ENCODE results near the gene MRTFB. TPM values are rescaled to one million over a fixed set of nuclear protein-coding genes. Genes with fewer than 3 reads are reported as not detected.

MRTFB gene
- total RNA-seq, 1 experiment from 2014 or later, result 67.3 TPM

GRCh38 chr16:14202697-14203096 lies 131.6 kb downstream of the MRTFB start:
- no peak for DNase-seq
- Mint-ChIP-seq H3K4me3 (ENCODE audit: low read depth, unreplicated experiment) (no peak overlapping the region), H3K36me3 (ENCODE audit: insufficient read depth, unreplicated experiment) (no peaks in the 10 kb centered on the region), H3K27me3 (ENCODE audit: unreplicated experiment) (no peaks in the 10 kb centered on the region), H3K4me1 (ENCODE audit: low read depth, unreplicated experiment) (peaks cover 15% of the 10 kb centered on the region), H3K9me3 (ENCODE audit: low read depth, unreplicated experiment) (peaks cover 4% of the 10 kb centered on the region), H3K27ac (ENCODE audit: unreplicated experiment) (no peak overlapping the region)
- peak; percentile 25 for TF ChIP-seq CTCF (IDR thresholded peaks at IDR 0.05; ENCODE audit: unreplicated experiment)
- no TSS peak for BruUV-seq (replicated peaks)
- intact Hi-C loops (cut with micrococcal nuclease; ENCODE audit: unreplicated experiment), result no loop called here
- CTCF ChIA-PET, result no interaction called here

GRCh38 chr16:14203166-14203565 lies 132.0 kb downstream of the MRTFB start:
- Mint-ChIP-seq H3K27me3 (ENCODE audit: unreplicated experiment) (no peaks in the 10 kb centered on the region), H3K27ac (ENCODE audit: unreplicated experiment) (no peak overlapping the region), H3K36me3 (ENCODE audit: insufficient read depth, unreplicated experiment) (no peaks in the 10 kb centered on the region), H3K4me1 (ENCODE audit: low read depth, unreplicated experiment) (peaks cover 15% of the 10 kb centered on the region), H3K9me3 (ENCODE audit: low read depth, unreplicated experiment) (peaks cover 4% of the 10 kb centered on the region), H3K4me3 (ENCODE audit: low read depth, unreplicated experiment) (no peak overlapping the region)
- intact Hi-C loops (cut with micrococcal nuclease; ENCODE audit: unreplicated experiment), result no loop called here
- TF ChIP-seq CTCF (IDR thresholded peaks at IDR 0.05; ENCODE audit: unreplicated experiment), result no peak
- DNase-seq, result no peak
- CTCF ChIA-PET, result no interaction called here
- no TSS peak for BruUV-seq (replicated peaks)

GRCh38 chr16:14205666-14206065 lies 134.5 kb downstream of the MRTFB start:
- no peak for DNase-seq
- H3K4me1 Mint-ChIP-seq (ENCODE audit: low read depth, unreplicated experiment), result no peaks in the 10 kb centered on the region
- H3K36me3 Mint-ChIP-seq (ENCODE audit: insufficient read depth, unreplicated experiment), result no peaks in the 10 kb centered on the region

GRCh38 chr16:14211856-14212543 lies 140.9 kb downstream of the MRTFB start:
- CTCF ChIA-PET, result no interaction called here
- Mint-ChIP-seq H3K4me1 (ENCODE audit: low read depth, unreplicated experiment) (no peaks in the 10 kb centered on the region), H3K27me3 (ENCODE audit: unreplicated experiment) (no peaks in the 10 kb centered on the region), H3K4me3 (ENCODE audit: low read depth, unreplicated experiment) (no peak overlapping the region), H3K9me3 (ENCODE audit: low read depth, unreplicated experiment) (no peaks in the 10 kb centered on the region), H3K27ac (ENCODE audit: unreplicated experiment) (no peak overlapping the region), H3K36me3 (ENCODE audit: insufficient read depth, unreplicated experiment) (no peaks in the 10 kb centered on the region)
- BruUV-seq (replicated peaks), result no TSS peak
- intact Hi-C loops (cut with micrococcal nuclease; ENCODE audit: unreplicated experiment), result no loop called here
- no peak for DNase-seq
- no peak for TF ChIP-seq CTCF (IDR thresholded peaks at IDR 0.05; ENCODE audit: unreplicated experiment)

More at GRCh38 chr16:14205666-14206065, 134.5 kb downstream of the MRTFB start:
- no peak overlapping the region for H3K4me3 Mint-ChIP-seq (ENCODE audit: low read depth, unreplicated experiment)
- H3K27ac Mint-ChIP-seq (ENCODE audit: unreplicated experiment), result no peak overlapping the region
- H3K9me3 Mint-ChIP-seq (ENCODE audit: low read depth, unreplicated experiment), result no peaks in the 10 kb centered on the region
- BruUV-seq (replicated peaks), result no TSS peak
- TF ChIP-seq CTCF (IDR thresholded peaks at IDR 0.05; ENCODE audit: unreplicated experiment), result no peak
- H3K27me3 Mint-ChIP-seq (ENCODE audit: unreplicated experiment), result no peaks in the 10 kb centered on the region
- CTCF ChIA-PET, result no interaction called here
- intact Hi-C loops (cut with micrococcal nuclease; ENCODE audit: unreplicated experiment), result no loop called here
